HG03103 (cell line): ENCODE measurements around the gene MFAP3L.
"Not testable (repeated sequence)": the region's sequence is repeated elsewhere in the genome, so short reads cannot be mapped to it uniquely, and the experiment has no call there.

Experiments
- ATAC-seq: cut with Tn5 transposase; IDR thresholded peaks from one replicate; pipeline ENCODE4 v1.9.1; 2021; ENCODE audit warnings: low read depth; ENCODE audit not compliant: unreplicated experiment

The MFAP3L gene

DNA sequence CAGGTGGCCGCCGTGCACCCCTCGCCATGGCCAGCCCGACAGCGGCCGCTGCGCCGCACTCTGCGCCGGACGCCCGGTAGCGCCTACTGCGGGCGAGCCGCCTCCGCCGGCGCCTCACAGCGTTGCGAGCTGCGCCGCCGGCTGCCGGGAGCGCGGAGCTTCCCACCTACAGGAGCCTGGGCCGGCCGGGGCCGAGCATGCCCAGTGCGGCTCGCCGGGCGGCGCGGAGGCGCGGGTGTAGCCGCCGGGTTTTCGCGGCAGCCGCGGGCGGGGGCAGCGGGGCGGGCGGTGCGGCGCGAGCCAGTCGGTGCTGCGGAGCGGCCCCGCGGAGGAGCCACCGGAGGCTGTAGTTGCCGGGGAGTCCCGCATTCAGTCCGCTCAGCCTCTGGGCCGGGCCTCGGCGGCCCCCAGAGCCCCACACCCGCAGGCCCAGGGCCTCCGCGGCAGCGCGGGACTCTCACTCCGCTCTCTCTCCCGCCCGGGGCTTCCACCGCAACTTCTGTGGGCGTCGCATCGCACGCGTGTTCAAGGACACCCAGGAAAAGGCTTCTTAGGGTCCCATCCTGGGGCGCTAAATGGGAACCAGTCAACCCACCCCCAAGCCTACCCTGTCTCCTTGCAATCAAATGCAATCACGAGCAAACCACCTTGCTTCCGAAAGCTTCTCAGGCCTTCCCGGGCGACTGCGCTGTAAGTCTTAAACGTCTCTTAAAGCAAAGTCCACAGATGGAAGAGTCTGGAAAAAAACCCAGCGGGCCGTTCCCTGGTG lies at the start of gene MFAP3L:
MFAP3L (minus strand) TSS at position 143 of the 769 bp plus-strand sequence. CDS start 20,518 bp downstream, outside the sequence.
- ATAC-seq = peak; percentile 71

DNA sequence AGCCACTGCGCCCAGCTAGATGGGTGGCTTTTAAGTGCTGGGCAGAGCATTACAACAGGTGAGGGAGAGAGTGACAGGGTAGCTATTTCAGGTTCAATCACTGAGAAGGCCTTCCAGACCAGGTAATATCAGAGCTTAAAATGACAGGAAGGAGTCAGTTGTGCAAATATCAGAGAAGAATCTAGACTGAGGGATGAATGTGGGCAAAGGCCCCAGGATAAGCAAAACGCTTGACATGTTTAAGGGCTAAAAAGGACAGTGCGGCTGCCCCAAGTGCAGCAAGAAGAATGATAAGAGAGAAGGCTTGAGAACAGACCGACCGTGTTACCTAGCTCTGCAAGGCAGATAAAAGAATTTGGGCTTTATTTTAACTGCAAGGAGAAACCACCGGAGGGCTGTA lies 45.0 kb upstream of the MFAP3L start:
- no peak for ATAC-seq

DNA sequence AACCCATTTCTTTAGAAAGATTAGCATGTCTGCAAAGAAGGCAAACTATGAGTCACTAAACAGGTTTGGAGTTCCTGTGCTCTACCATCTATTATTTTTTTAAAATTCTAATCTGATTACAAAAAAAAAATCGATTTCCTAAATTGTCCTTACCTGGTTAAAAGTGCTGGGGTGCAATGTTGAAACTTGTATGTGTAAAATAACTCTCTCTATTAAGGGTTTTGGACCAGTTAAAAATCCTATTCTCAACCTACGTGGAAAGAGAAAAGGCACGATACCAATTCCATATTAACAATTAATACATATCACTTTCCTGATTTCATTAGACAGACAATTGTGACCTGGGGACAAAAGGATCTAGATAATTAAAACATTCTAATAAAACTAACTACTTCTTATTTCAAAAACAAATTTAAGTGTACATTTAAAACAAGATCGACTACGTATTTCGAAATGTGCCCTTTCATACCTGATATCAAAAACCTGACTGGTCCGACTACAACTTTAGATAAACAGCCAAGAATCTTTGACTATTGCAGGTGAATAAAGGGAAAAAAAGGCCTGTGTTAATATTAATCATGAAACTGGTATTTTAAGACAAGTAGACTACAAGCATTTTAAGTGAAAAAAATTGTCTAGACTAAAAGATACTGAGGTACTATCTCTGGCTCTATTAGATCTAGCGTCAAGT lies 42.4 kb upstream of the MFAP3L start:
- no peak for ATAC-seq

DNA sequence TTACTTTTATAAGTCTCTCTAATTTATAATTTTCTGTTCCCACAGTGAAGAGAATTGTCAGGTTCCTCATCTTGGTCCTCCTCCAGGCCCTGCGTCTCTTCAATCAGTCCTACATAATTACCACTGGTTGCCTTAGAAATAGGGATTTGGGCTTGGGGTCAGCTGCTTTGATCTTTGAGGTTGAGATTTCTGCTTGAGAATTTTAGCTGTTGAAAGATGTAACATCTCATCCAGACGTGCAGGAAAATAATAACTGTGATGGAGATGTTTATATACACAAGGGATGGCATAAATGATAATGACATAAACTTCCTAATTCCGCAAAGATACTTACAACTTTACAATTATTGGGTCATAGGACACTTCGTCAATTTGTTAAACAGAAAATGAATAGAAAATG lies 33.2 kb upstream of the MFAP3L start:
- no peak for ATAC-seq

DNA sequence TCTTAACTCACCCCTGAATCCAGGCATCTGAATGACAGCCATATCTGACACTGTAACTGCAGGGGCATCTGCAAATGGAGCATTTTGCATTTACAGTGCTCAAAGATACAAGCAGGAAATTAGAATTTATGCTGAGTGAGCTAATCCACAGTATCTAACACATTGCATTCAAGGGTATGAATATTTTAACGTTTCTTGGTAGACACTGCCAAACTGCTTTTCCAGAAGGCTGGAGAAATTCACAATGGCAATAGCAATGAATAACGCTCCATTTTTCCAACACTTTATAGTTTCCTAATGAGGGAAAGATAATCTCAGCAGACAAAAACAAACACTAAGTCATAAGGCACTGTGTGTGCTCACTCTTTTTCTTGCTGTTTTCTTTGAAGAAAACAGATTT lies 32.6 kb upstream of the MFAP3L start:
- ATAC-seq = no peak

DNA sequence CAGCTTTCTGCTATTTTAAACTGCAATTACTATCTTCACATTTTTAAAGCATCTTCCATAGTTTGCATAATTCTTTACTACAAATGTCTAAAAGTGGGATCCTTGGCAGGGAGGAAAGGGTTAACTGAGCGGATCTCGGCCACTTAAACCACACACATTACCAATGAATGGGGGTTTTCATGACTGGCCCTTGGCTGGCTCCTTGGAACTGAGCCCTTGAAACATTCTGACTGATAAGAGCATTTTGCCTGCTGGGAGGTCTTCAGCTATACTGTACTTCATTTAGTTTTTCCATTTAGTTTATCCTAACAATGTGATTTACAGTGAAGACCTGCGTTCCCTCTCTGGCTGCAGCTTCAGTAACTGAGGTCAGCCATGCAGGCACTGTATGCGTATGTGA lies 31.7 kb upstream of the MFAP3L start:
- ATAC-seq = no peak

DNA sequence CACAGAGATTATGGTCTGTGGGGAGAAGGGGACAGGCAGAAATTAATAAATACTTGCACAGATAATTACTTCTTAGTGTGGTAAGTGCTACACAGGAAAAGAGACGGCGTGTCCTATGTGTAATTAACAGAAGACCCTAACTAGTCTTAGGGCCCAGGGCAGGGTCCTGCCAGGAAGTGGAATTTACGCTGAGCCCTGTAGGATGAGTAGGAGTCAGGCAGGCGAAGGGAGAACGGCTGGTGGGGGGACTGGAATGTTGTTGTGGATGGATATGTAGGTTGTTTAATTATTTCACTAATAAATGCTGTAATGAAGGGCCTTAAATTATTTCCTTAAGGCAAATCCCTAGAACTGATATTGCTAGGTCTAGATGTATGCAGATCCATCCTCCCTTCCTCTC lies 26.7 kb upstream of the MFAP3L start:
- no peak for ATAC-seq

DNA sequence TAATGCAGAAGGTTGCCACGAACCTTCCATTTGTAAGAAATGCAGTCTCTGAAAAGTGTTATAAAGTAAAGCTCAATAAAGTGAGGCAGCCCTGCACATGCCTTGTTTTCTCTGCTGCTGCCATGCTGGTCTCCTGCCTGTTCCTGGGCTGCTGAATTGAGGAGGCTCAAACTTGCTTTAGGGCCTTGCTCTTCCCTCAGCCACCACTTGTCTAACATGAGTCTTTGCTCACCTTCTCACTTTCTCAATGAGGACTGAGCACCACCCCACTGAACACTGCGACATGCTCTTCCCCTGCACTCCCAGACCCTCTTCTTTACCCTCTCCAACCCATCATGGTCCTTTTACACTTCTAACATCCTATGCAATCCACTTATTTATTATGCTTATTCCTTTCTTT lies 25.2 kb upstream of the MFAP3L start:
- no peak for ATAC-seq

DNA sequence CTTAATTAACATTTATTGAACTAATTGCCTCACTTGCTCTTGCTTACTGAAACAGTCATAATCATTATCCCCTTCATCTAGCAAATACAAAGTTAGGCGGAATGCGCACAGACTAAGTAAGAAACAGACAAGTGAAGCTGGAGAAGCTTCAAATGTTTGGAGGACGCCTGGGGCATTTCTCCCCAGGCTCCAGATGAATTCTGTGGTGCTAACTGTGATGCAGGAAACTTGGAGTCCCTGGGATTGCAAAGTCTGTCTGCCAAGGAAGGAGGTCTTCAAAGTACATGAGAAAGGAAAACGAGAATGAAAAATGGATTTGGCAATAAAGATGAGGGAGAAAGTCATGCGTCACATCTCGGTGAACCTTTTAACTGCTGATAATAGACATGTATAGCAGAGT lies 23.6 kb upstream of the MFAP3L start:
- no peak for ATAC-seq

DNA sequence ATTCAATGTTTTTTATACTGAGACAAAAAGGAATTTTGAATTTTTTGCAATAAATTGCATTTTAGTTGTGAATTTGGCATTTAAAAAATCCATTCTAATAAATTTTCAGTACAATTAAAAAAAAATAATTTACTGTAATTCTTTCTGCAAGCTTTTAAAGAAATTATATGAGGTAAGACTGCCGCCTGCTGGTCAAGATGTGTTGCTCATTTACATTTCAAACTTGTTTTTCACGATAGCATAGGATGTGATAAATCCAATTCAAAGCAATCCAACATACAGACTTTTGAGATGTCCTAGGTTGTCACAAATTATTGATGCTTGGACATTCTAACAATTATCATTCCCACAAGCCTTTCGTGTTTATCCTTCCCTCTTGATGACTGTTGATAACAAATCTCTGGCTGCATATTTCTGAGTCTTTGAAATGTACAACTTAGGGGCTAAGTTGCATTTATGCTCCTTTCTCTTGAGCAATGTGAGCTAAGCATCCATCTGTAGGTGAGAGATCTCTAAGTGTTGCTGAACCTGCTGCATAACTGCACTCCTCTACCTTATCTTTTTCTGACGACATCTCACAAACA lies 21.7 kb upstream of the MFAP3L start:
- ATAC-seq = no peak

DNA sequence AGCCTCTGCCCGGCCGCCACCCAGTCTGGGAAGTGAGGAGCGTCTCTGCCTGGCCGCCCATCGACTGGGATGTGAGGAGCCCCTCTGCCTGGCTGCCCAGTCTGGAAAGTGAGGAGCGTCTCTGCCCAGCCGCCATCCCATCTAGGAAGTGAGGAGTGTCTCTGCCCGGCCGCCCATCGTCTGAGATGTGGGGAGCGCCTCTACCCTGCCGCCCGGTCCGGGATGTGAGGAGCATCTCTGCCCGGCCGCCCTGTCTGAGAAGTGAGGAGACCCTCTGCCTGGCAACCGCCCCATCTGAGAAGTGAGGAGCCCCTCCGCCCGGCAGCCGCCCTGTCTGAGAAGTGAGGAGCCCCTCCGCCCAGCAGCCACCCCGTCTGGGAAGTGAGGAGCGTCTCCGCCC lies 20.0 kb upstream of the MFAP3L start:
- not testable (repeated sequence) for ATAC-seq

DNA sequence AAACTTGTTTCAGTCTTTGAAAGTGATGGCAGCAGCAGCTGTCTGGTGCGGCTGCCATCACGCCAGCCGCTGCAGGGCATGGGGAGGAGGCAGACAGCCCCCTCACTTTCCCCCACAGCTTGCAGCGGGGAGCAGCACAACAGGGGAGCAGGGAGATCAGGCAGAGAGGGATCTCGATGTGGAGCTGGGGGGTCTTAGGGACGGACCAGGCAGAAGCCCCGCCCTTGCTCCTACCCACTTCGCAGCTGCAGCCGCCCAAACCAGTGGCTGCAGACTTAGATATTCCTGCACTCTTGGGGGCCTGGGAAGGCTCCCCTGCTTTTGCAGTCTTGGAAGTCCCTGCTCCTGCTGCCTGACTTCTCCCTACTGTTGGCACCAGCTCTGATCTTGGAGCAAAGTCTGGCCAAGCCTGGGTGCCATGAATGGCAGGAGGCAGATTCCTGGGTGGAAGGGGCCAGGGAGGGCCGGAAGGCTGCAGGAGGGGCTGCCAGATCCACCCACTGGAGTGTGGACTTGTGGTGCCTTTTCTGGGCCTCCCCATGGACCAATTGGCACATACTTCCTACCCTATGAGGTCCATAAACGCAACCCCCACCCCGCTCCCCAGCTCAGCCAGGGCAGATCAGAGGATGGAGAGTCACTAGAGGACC lies 14.0 kb upstream of the MFAP3L start:
- ATAC-seq = no peak

DNA sequence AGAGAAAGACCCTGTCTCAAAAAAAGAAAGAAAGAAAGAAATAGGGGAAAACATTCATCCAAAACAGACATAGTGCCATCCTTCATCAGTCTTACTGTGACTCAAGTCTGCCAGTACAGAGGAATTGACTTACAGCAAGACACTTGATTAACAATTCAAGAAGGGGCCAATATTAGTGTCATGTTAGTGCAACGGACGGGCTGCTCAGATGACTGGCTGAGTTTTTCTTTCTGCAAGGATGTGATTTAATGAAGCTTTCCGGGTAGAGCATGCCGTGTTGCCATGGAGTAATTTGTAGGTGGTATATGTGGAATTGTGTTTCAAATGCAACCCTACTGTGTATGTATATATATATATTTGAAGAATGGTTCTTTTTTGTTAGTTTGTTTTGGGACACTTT lies 12.6 kb upstream of the MFAP3L start:
- no peak for ATAC-seq

DNA sequence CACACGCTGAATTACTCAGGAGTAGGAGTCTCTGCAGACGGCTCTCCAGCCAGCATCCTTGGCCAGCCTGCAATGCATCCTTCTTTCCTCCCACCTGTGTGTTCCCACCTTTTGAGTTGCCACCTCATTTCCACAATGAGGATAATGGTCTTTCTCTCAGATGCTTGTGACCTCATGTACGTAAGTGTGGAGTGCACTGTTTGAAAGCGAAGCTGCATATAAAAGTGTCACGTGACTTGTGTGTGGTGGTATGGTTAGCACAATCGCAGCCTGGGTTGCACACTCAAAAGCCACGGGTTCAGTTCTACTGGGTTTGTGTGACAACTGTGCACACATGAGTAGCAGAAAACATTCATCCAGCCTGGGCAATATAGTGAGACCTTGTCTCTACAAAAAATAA lies 12.0 kb upstream of the MFAP3L start:
- ATAC-seq = no peak

DNA sequence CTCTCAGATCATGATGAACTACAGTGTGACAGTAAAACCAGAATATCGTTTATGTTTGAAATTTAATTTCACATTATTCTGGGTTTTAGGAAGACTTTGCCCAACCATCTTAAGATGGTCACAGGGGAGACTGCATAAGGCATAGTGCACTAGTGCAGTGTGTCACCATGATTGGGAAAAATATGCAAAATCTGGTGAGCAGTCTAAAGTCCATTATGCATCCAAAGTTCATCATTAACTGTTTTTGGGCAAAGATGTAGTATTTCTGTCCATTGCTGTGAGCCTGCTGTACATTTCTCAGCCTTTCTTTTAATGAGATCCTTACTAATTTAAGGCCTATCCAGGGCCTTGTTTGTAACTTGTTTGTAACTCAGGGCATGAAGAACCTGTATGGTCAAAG lies 11.3 kb upstream of the MFAP3L start:
- ATAC-seq = no peak

DNA sequence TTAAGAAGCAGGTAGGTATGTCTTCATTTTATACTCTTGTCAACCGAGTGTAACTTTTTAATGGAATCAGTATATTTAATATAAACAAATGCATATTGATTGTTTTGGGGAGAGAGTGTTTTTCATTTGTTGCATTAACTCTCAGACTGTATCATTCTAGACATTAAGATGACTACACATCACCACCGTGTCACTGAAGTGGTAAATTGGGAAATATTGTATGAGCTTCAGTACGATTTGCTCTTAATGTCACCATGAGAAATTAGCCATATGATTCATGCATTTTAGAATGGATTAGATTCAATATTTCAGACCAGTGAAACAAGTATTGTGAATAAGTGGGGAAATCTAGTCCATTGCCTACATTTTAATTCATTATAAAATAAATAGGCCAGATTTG lies 9.7 kb upstream of the MFAP3L start:
- ATAC-seq = no peak

DNA sequence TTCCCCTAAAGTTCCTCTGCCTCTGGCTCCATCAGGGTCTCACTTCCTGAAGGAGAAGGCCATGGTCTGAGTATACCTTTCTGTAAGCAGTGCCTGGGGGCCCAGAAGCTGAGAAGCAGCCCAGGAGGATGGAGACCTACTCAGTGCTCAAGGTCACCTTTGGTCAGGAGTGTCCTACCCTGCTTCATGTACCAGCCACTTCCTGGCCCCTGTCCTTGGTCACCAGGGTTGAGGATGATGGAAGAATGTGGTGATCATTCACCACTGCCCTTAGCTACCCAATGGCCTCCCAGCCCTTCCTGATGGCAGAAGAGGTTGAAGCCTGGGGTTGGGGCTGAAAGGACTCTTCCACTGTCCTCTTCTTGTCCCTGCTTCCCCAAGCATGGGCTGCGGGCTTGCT lies 9.0 kb upstream of the MFAP3L start:
- ATAC-seq = no peak

DNA sequence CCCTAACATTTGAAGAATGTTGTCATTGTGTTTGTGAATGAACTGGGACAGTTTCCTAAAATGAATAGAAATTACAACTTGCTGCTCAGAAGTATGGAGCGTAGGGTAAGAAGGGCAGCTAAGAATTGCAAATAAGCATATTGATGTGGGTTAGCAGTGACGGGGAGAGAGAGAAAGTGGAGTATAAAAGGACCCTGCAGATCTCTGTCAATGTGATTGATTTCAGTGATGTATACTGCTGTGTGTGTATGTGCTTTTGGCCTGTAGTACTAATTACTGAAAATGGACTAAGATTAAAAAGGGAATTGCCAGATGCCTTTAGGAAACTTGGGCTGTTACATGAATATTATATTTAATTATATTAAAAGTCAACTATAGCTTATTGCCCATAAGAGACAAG lies 7.8 kb upstream of the MFAP3L start:
- ATAC-seq = no peak

DNA sequence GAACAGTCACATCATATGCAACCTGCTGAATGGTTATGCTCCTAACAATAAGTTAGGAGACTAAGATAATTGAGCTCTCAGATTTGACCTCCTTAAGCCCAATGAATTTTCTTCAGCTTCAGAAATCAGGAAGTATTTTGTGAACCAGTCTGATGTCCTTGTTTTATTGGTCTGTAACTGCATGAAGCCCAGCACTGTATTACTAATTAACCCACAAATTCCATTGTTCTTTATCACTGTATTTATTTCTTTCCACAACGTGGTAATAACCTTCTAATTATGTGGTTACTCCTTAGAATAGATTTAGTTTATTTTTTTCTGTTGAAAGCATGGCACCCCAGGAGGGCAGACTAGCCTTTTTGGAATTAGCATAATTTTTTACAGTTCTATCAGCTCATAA lies 3.9 kb upstream of the MFAP3L start:
- ATAC-seq = no peak

DNA sequence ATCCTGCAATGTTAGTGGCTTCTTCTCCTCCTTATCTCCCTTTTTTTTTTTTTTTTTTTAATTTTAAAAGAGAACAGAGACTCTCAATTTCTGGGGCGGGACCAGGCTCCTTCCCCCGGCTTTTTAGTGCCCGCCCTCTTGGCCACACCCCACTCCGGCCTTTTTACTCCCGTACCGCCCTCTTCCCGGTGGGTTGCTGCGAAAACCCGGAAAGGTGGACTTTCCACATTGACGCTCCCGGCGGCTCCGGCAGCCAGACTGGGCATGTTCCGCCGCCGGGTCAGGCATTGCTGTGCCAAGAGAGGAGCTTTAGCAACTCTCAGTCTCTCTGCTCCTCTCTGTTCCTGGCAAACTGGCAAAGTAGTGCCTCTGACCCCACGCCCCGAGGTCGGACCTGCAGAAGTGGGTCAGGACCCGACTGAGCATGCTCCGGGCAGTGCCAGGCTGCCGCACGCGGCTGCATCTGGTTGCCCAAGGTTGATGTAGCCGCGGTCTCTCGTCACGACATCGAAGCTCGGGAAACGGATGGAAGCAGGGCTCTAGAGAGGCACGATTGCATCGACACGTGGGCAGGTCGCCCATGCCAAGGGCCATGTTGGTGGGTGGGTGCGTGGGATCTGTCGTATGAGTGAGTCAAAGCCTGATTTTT lies 1.1 kb upstream of the MFAP3L start:
- peak; percentile 56 for ATAC-seq
